SK-N-SH treated with all-trans-retinoic acid at 6 μM for 48 hours (cell line): ENCODE data around the gene CKAP4.

Experiments
- ARNTL ChIP-seq: fragments of 450-650 bp; formaldehyde crosslinking; IDR thresholded peaks from 2 replicates; pipeline ENCODE4 v1.5.0; 2020; ENCODE audit warnings: low read depth, mild to moderate bottlenecking, moderate library complexity, borderline replicate concordance
- TCF4 ChIP-seq: fragments of 250-450 bp; sonication (Bioruptor Pico); IDR thresholded peaks from 2 replicates; pipeline ENCODE4 v1.8.0; 2021; ENCODE audit warnings: mild to moderate bottlenecking, moderate library complexity, borderline replicate concordance
- TOX ChIP-seq: fragments of 250-450 bp; sonication (Bioruptor Pico); IDR thresholded peaks from 2 replicates; pipeline ENCODE4 v1.8.0; 2021; ENCODE audit warnings: mild to moderate bottlenecking, moderate library complexity, borderline replicate concordance

GRCh38 chr12:106255952-106256351 lies 8.1 kb upstream of the CKAP4 start:
- no peak for TF ChIP-seq TCF4 (CRISPR knock-in tag)
- TF ChIP-seq TOX (CRISPR knock-in tag), result no peak
- no peak for TF ChIP-seq ARNTL
